HS-5 (cell line): ENCODE measurements around the gene PKD2L2.
A peak's percentile ranks its signal among the peaks of the same experiment; 100 is the strongest.
"Not testable (repeated sequence)": the region's sequence is repeated elsewhere in the genome, so short reads cannot be mapped to it uniquely, and the experiment has no call there.

ENCODE experiments used
- DNase-seq: peaks from one replicate; pipeline ENCODE4 v3.0.0-alpha.2; 2012; ENCODE audit warnings: low read depth

The PKD2L2 gene

DNA sequence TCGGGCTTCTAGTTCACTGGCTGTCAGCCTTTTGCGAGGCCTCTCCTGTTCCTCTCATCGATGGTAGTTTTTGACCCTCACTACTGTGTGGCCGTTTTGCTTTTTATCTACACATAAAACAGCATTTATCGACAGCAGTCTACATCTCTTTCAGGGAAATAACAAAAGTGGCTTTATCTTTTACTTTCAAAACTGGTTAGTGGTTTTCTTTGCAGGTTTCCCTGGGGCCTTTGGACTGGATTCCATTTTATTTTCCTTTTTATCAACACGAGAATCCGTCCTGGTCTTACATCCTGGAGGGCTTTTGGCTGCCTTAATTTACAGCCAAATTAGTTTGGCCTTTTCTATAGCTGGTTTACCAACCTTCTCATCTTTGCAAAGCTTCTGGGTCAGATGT lies 793 bp upstream of the PKD2L2 start:
- no peak for DNase-seq

DNA sequence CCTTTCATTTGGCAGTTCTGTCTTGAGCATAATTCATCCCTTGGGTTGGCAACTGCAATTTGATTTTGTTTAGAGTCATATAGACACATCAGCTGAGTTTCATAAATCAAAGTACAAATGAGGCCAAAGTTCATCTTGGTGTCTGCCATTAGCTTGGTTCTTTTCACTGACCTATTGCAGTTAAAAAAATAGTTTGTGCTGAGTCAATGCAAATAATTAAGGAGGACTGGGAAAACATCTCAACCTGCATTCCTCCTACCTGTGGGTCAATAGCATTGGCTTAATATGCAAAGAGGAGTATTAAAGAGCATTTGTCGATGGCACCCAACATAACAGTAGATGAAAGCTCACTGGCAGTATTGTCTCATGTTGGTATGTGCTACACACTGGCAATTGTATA lies 1.6 kb downstream of the PKD2L2 start:
- DNase-seq = no peak

DNA sequence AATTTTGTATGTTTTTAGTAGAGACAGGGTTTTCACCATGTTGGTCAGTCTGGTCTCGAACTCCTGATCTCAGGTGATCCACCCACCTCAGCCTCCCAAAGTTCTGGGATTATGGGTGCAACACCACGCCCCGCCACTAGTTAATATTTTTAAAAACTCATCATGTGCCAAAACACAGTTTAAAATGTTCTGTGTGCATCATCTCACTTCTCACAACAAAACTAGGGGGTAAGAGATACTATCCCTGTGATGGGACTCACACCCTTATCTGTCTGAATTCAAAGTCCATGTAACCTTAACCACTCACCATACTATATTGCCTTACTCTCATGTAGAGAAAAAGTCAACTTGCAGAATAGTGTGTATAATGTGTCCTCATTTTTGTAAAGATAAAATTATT lies 2.6 kb downstream of the PKD2L2 start:
- DNase-seq = no peak

DNA sequence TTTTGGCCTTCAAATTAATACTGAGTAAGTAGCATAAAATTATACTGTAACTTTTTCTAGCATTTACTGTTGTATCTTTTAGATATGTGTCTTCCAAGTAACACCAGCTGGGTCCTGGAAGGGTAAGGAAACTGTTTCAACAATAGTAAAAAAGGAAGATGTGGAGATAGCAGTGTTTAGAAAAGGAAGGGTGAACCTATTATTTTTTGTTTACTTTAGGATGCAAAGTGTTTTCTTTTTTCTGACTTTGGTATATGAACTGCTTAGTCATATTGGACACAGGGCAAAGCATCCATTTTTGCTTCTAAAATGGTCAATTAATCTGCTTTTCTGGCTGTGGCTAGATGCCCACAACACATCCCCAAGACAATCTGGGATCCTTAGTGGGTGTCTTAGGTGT lies 5.3 kb downstream of the PKD2L2 start:
- no peak for DNase-seq

DNA sequence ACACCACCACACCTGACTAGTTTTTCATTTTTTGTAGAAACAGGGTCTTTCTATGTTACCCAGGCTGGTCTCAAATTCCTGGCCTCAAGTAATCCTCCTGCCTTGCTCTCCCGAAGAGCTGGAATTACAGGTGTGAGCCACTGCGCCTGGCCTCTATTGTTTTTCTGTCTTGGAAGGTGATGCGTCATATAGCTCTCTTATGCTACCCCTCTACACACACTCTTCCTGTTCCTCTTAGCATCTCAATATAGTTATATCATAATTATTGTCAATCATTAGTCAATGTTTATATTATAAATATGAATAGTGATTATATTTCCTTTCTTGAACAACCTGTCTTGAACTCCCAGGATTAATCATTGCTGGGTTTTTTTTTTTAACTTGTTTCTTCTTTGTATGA lies 7.3 kb downstream of the PKD2L2 start:
- no peak for DNase-seq

DNA sequence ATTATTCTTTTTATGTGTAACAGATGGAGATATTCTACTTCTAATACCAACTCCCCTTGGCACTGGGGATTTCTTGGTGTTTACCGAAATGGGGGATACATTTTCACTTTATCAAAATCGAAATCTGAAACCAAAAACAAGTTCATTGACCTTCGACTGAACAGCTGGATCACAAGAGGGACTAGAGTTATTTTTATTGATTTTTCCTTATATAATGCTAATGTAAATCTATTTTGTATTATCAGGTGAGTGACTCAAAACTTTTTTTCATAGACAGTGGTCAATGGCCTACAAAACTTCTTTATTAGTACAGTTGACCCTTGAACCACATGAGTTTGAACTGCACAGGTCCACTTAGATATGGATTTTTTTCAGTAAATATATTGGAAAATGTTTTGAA lies 10.2 kb downstream of the PKD2L2 start:
- DNase-seq = no peak

DNA sequence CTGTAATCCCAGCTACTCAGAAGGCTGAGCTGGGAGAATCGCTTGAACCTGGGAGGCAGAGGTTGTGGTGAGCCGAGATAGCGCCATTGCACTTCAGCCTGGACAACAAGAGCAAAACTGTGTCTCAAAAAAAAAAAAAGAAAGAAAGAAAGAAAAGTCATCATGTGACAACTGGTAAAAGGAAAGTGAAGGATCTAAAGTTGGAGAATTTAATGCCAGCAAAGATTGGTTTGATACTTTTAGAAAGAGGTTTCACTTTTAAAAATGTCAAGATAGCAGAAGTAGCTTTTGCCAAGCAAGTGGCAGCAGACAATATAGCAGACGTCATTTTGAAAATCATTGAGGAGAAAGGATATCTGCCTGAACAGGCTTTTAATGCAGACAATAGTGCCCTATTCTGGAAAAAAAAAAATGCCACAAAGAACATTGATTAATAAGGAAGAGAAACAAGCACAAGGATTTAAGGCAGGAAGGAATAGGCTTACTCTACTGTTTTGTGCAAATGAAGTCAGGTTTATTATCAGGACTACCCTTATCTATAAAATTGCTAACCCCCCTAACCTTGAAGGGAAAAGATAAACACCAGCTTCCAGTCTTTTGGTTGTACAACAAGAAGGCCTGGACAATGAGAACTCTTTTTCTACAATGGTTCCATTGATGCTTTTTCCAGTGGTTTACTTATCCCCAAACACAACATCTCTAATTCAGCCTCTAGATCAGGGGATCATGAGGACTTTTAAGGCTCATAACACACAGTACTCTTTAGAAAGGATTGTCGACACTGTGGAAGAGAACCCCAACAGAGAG lies 12.0 kb downstream of the PKD2L2 start:
- no peak for DNase-seq

DNA sequence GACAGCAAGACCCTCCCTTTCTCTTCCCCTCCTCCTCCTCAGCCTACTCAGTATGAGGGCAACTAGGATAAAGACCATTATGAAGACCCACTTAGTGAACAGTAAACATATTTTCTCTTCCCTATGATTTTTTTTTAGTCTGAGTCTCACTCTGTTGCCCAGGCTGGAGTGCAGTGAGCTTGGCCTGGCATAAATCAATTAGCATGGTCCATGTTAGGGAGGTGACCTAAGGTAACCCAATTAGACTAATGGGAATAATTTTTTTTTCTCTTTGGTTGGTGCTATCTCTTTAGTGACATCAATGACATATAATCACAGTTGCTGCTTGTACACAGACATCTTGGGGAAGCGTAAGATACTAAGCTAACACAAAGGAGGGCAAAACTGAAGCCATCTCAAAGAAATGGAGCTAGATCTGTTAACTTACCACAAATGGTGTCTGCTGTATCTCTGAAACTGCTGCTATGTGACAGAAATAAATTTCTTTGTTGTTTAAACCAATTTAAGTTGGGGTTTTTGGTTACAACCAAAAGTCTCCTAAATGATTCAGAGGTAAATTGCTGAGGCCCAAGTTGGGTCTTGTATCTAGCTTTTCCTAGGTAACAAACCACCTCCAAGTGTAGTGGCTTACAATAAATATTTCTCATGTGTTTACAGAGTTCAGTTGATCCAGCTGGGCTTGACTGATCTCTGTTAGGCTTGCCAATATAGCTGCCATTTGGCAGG lies 13.3 kb downstream of the PKD2L2 start:
- DNase-seq = no peak

DNA sequence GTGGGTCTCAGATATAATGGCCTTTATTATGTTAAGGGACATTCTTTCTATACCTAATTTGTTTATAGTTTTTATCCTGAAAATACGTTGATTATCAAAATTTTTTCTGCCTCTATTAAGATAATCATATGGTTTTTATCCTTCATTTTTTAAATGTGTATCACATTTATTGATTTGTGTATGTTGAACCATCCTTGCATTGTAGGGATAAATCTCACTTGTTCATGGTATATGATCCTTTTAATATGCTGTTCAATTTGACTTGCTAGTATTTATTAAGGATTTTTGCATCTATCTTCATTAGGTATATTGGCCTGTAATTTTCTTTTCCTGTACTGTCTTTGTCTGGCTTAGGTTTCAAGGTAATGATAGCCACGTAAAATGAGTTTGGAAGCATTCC lies 25.5 kb downstream of the PKD2L2 start:
- DNase-seq = no peak

DNA sequence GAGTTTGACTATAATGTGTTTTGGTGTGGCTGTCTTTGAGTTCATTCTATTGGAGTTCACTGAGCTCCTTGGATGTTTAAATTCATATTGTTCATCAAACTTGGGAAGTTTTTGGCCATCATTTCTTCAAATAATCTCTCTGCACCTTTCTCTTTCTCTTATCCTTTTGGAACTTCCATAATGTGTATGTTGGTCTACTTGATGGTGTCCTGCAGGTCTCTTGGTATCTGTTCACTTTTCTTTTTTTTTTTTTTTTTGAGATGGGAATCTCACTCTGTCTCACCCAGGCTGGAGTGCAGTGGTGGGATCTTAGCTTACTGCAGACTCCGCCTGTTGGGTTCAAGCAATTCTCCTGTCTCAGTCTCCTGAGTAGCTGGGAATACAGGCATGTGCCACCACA lies 27.7 kb downstream of the PKD2L2 start:
- DNase-seq = no peak

DNA sequence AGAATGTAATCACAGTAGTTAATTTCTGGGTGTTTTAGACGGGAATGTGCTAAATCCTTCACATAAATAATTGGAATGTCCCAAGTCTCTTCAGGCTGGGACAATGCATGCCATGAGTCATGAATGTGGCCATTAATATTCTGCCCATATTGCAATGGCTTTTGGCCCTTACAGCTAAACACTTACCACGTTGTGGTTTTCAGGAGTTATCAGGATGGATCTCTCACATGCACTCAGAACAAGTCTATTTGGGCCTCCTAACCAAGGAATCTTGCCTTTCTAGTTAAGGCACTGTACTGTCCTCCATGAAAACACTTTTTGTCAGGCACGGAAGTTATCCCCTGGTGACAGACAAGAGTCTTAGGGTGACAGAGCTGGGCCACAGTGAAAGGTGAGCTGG lies 32.7 kb downstream of the PKD2L2 start:
- no peak for DNase-seq

DNA sequence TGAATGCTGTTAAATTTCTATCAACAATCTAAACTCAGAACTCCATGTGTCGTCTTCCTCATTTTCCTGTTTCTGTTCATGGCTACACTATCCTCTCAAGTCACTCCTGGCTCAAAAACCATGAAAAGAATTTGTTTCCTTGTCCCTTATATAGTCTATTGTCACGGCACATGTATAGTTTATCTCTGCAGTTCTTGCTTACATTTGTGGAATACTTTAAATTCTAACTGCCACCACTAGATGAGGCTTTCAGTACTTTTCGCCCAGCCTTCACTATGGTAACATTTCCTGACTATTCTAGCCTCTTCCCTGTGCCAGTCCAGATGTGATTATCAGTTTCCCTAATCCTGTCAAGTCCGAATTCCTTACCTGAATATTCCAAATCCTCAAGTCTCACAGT lies 34.6 kb downstream of the PKD2L2 start:
- no peak for DNase-seq

DNA sequence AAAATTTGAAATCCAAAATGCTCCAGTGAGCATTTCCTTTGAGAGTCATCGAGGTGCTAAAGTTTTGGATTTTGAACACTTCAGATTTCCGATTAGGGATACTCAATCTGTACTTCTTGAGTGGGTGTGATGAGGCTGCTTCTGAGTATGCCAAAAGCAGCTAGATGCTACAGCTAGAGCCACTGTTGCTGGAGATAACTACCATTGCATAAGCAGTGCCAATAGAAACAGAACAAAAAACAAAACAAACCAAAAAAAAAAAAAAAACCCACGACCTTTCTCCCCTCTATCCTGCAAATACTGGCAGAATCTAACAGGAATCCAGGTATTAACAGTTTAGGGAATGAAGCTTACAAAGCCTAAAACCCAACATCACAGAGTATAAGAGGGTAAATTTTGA lies 43.5 kb downstream of the PKD2L2 start:
- no peak for DNase-seq

DNA sequence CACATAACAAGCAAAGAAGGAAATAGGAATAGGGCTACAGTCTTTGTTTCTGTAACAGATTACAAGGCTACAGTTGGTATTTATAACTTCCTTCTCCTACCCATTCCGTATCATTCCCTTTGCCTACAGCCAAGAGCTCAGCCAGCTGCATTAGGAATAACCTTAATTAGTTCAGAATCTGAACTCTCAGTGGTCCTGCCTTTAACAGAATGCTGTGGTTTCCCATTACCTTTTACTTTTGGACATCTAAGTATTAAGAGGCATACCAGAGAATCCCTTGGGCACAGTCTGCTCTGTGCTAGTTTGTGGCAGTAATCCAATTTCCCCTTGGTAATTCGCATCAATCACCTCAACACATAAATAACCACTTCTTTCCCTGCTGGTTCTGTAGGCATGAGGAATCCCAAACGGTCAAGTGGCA lies 44.2 kb downstream of the PKD2L2 start:
- DNase-seq = no peak

DNA sequence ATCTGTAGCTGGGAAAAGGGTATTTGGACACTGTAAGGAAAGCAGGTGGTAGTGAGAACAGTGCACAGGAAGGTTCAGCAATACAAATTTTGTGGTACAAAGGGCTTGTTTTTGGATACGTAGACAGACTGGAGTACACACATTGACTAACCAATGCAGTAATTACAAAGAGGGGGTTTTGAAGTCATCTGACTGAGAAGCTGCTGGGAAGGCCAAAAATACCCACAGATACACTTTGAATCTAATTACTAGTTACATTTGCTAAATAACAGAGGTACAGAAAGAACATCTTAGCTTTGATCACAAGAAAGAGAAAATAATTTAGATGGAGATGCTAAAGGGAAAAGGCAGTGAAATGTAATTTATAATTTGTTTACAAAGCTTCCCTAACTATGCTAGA lies 45.9 kb downstream of the PKD2L2 start:
- DNase-seq = no peak

DNA sequence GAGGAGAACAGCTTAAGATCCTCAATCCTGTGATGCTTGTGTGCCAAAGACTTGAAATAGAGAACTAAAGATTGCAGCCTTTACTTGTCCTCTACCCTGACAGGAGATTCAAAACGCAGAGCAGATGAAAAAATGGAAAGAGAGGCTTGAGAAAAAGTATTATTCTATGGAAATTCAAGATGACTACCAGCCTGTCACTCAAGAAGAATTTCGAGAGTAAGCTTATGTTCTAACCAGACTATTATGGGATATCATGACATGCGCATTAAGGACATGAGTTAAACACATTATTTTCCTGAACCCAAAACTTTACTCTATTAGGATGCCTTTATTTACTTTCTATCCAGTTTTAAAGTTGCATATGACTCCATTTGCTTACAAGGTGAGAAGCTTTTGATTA lies 46.4 kb downstream of the PKD2L2 start:
- DNase-seq = no peak

DNA sequence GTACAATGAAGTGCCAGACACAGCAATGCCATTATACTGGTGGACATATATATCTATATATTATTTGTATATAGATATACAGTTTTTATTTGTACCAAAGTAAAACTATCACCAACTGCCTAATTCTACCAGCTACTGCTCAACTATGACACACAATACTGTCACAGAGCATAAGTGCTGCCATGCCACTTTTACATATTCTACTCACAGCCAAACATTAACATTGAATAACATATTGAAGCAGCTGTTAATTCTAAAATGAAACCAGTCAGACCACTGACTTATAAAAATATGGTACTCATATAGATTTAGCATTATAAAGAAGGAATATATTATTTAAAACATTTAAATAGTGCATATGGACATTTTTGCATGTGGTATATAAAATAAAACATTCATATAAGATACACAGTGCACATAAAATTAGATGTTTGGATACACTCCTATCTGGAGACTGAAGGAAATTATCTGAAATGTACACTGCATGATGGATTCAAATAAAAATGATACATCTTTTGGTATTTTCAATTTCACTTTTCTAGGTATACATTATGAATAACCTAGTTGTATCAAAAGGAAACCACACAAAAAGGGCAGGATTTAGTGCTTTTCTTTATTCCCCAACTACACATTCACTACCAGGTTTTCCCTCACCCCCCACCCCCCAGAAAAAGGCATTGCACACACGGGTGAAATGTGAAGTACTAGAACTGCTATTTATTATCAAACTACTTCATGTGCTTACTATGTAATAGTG lies 48.9 kb downstream of the PKD2L2 start:
- no peak for DNase-seq

DNA sequence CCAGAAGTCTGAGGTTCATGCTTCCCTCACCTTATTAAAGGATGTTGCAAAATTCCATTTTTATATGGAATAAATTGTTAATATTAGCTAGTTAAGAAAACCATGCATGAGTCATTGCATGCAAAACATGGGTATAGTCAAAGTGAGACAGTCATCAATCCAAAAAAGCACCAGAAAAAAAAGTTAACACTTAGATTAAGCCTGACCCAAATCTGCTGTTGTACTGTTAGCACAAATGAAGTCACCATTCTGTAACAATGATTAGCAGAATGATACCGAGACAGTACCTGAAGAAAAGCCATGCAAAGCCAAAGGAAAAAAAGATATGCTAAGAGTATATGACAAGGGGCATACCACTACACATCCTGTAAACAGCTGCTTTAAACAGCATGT lies 49.5 kb downstream of the PKD2L2 start:
- no peak for DNase-seq

DNA sequence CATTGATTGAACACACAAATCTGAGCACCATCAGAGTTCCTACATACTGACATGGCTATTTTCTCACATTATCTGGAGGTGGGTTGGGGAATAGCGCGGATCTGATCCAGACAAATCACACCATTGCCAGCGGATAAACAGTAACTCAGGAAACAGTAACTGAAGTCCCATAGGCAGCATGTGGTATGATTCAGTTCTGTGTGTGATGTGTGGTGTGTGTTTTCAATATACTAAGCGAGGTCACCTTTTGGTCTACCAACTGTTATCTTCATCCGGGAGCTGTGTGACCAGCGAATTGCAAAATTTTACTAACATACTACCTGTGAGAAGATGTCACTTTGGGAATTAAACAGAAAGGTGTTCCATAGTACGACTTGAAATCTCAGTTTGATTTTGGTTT lies 50.1 kb downstream of the PKD2L2 start:
- DNase-seq = no peak

DNA sequence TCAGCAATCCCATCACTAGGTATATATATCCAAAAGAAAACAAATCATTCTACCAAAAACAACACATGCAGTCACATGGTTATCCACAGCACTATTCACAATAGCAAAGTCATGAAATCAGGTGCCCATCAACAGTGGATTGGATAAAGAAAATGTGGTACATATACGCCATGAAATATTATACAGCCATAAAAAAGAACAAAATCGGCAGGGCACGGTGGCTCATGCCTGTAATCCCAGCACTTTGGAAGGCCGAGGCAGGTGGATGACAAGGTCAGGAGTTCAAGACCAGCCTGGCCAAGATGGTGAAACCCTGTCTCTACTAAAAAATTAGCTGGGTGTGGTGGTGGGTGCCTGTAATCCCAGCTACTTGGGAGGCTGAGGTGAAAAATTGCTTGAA lies 55.0 kb downstream of the PKD2L2 start:
- DNase-seq = not testable (repeated sequence)

DNA sequence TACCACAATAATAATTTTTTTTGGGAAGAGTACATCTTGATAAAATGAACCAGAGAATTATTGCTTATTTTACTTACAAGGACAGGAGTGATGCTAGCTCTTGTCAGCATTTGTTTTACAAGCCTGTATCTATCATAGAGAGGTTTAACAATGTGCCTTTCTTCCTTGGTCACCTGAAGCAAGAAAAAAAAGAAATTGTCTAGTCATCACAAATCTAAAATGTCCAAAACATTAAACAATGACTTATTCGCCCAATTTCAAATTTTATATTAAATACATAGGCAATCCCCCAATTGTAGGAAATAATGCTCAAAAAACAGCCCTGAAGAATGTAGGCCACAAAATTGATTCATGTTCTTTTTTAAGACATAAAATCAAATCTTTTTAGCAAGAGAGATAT lies 56.6 kb downstream of the PKD2L2 start:
- no peak for DNase-seq

DNA sequence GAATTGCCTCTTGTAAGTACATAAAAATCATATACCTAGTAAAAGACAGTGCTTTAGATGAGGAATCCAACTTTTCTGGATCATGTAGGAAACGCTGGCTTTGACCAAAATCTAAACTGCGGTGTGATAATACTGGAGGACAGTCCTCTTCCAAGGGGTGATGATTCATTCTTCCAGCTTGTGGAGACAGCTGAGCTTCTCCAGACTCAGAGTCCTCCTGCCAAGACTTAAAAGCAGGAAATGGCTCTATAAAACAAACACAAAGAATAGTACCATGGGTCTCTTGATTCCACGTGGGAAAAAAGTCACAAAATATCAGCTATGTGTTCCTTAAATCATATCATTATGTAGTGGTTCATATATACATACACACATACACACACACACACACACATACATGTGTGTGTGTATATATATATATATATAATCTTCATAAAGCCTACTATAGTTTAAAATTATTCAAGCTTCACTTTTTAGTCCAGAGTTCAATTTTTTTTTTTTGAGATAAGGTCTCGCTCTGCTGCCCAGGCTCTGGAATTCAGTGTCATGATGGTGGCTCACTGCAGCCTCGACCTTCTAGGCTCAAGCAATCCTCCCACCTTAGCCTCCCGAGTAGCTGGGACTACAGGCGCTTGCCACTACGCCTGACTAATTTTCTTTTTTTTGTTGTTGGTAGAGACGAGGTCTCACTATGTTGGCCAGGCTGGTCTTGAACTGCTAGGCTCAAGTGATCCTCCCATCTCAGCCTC lies 65.0 kb downstream of the PKD2L2 start:
- DNase-seq = peak; percentile 42
